GM18502 (cell line): ENCODE measurements around the gene HSF2.

Experiments
- ATAC-seq: cut with Tn5 transposase; IDR thresholded peaks from one replicate; pipeline ENCODE4 v1.9.1; 2021; ENCODE audit warnings: mild to moderate bottlenecking; ENCODE audit not compliant: unreplicated experiment, poor library complexity

Gene HSF2

DNA sequence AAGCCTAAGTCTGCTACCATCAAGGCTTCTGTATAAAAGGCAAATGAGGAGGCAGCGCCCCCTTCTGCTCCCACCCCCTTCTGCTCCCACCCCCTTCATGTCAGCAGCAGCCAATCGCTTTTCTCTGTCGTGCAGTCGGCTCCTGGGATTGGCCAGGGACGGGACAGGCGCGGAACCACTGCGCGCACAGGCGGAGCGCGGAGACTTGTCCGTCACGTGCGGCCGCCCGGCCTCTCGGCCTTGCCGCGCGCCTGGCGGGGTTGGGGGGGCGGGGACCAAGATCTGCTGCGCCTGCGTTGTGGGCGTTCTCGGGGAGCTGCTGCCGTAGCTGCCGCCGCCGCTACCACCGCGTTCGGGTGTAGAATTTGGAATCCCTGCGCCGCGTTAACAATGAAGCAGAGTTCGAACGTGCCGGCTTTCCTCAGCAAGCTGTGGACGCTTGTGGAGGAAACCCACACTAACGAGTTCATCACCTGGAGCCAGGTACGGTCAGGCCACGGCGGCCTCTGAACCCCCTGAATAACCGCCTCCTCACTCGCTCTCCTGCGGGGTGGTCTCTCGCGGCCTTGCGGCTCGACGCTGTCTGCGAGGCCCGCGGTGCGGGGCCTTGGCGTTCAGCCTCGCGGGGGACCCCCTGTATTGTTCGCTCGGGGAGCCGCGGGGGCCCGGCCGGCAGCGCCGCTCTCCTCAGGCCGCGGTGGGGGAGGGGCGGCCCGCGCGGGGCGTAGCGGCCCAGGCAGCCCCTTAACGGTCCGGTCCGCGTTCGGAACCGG is at the start of gene HSF2:
HSF2 (plus strand) TSS at position 305 of the 773 bp plus-strand sequence; CDS start at position 391, 86 bp downstream.
- peak; percentile 99 for ATAC-seq

DNA sequence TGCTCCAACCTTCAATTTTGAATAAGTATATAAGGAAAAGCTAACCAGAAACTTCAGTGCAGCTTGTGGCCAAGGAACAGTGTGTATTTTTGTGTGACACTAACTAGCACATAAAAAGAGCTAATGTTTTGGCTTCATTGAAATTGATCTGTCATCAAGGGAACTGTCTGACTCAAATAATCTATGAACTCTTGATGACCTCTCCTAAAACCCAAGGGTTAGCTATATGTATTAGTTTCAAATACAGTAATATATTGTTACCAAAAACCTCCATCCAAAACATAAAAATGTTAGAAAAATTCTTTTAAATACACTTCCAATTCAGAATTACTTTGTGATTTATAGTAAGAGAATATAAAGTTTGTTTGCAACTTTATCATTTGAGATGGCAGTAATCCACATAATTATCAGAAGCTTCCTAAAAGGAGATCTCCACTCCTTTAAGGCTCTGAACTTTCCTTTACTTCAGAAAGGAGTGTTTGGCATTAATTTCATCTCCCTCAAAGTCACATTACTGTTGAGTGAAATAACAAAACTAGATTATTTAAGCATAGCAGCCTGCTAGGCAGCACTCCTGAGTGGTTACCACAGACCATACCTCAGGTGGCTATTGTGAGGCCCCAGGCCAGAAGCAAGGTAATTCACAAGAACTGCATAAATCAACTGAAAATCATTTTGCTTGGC is 46.3 kb upstream of the HSF2 start:
- ATAC-seq = no peak

DNA sequence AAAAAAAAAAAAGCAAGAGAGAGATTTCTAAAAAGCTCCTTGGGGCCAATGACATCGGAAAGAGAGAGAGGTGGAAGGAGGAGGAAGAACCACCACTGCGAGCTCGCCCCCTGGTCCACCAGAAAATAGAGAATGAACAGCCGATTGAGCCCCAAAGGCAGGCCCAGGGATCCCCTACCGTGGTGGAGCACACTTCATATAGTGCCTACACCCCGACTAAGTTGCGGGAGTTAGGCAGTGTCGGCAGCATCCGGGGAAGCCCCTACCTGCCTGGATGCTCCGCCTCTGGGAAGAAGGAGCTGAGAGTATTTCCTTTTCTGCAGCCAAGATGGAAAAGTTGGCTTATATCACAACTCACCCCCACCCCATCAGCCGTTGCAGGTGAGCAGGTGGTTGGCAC is 38.6 kb upstream of the HSF2 start:
- ATAC-seq = no peak

GRCh38 chr6:122361314-122361979 is 38.0 kb upstream of the HSF2 start:
- no peak for ATAC-seq

GRCh38 chr6:122363769-122364483 is 35.5 kb upstream of the HSF2 start:
- no peak for ATAC-seq

DNA sequence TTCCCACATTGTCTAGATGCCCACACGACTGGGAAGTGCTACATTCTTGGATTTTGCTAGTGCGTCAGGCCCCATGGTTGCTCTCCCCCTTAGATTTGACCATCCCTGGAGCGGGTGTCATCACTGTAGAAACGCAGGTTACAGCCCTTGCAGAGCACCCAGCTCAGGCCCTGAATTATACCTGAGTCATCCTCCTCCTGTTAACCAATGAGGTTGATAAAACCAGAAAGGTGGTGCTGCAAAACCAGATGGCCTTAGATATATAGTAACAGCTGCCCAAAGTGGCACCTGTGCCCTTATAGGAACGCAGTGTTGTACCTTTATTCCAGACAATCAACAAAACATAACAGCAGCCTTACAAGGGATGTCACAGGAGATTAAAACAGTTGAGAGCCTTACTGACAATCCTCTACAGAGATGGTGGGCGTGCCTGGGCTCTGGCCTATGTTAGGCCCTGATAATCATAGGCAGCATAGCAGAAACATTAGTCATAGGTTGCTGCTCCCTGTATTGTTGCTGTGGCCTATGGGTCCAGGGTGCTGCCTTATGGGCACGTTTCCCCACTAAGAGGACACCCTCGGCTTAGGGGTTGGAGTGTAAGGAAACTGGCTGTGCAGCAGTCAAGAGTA is 33.6 kb upstream of the HSF2 start:
- no peak for ATAC-seq

- no peak for ATAC-seq
Observed at GRCh38 chr6:122367171-122367570, 32.3 kb upstream of the HSF2 start.

DNA sequence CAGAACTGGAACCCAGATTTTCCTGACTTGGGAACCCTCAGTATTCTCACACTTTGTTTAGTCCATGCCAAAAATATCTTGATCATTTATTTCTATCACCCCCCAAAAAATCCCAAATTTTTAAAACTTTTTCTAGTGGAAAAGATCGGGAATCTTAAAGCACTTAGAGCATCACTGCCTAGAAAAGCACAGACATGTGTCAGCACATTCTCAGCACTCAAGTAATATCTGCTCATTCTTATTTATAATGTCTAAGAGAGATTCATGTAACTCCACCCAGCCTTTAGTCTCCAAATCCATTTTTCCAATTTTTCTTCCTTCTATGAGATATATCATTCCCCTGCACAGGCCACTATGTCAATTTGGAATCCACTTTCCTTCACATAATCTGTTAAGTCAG is 29.9 kb upstream of the HSF2 start:
- no peak for ATAC-seq

DNA sequence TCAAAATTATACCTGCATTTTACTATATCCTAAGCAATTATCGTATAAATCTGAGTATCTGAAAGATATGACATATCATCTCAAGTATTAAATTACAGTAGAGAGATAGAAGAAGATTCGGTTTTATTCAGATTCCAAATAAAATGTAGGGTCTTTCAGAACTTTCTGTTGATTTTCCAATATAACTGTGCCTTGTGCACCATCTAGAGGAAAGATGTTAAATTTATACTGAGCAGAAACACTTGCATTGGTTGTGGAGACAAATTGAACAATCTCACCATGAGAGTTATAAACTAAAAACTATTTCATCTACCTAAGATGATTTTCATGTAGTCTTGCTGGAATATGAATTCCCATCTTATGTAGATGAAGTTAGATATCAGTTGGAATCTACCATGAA is 26.8 kb upstream of the HSF2 start:
- ATAC-seq = no peak

- no peak for ATAC-seq
Observed at GRCh38 chr6:122374307-122374706, 25.1 kb upstream of the HSF2 start.

GRCh38 chr6:122376246-122376645 is 23.2 kb upstream of the HSF2 start:
- no peak for ATAC-seq

DNA sequence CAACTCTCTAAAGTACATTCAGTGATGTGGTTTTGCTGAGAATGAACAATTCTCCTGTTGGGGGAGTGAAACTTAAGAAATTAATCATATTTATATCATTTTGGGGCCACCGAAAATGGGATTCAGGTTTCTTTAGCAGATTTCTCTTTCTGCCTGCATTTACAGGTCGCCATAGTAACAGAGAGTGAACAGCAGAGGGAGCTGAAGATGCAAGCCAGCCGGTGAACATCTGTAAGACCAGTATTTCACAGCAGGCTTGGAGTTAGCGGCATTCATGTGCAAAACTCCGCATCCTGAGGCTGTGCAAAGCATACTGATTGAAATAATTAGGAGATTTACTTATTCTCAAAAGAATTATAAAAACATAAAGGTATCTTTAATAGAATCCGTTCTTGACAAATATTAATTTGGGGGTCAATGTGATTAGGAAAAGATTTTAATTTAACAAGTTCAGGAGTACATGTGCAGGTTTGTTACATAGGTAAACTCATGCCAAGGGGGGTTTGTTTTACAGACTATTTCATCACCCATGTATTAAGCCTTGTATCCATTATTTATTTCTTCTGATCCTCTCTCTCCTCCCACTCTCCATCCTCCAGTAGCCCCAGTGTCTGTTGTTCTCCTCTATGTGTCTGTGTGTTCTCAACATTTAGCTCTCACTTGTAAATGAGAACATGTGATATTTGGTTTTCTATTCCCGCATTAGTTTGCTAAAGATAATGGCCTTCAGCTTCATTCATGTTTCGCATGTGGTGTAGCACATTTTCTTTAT is 17.8 kb upstream of the HSF2 start:
- ATAC-seq = peak; percentile 100

DNA sequence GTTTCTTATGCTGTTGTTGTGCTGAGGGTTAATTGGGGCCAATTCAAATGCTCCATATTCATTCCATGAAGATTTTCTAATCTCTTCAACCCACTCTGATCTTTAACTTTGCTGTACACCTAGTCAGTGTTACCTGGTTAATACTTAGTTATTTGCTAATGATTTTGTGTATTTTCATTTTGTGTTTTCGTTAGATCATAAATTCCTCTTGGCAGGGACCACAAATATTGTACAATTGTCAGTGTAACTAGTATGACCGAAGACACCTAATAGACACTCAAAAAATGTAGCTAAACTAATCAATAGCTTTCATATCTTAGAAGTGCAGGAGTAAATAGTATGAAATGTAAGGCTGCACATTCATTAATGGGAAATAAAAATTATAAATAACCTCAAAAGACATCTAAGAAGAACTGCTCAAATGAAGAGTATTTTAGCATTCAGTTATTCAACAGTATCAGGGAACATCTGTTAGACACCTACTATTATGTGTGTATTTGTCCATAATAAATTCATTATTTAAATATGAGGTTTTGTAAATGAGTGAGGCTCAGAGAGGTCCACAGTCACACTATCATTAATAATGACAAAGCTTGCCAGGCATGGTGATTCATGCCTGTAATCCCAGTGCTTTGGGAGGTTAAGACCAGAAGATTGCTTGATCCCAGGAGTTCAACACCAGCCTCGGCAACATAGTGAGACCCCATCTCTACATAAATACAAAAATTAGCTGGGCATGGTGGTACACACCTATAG is 13.4 kb upstream of the HSF2 start:
- ATAC-seq = no peak

GRCh38 chr6:122388945-122389344 is 10.5 kb upstream of the HSF2 start:
- no peak for ATAC-seq

- ATAC-seq = no peak
Observed at GRCh38 chr6:122389704-122390372, 9.6 kb upstream of the HSF2 start.

GRCh38 chr6:122392564-122393350 is 6.7 kb upstream of the HSF2 start:
- ATAC-seq = no peak

- peak; percentile 77 for ATAC-seq
Observed at GRCh38 chr6:122393351-122393896, 6.0 kb upstream of the HSF2 start.
